Trophoblast cell (in vitro differentiated cells and primary cell): ENCODE results near the gene RIMBP2.

Source experiments
- DNase-seq, 2 donors: peaks; one replicate each; pipeline ENCODE4 v3.0.0-alpha.2; 2016
- H2AFZ ChIP-seq: 2 replicates; pipeline ENCODE4 v1.6.1; 2013; ENCODE audit warnings: low read length, moderate library complexity, mild to moderate bottlenecking; ENCODE audit not compliant: insufficient read depth, poor library complexity
- H2AK5ac ChIP-seq: 2 replicates; pipeline ENCODE4 v1.6.1; 2013; ENCODE audit warnings: mild to moderate bottlenecking, low read length
- H2BK120ac ChIP-seq: 2 replicates; pipeline ENCODE4 v1.6.1; 2013; ENCODE audit warnings: low read length, mild to moderate bottlenecking, moderate library complexity; ENCODE audit not compliant: insufficient read depth, poor library complexity
- H2BK12ac ChIP-seq: 2 replicates; pipeline ENCODE4 v1.6.1; 2013; ENCODE audit warnings: mild to moderate bottlenecking, low read length, moderate library complexity
- H2BK5ac ChIP-seq: 2 replicates; pipeline ENCODE4 v1.6.1; 2013; ENCODE audit warnings: low read length, low read depth, moderate library complexity, mild to moderate bottlenecking; ENCODE audit not compliant: poor library complexity
- H3K14ac ChIP-seq: 2 replicates; pipeline ENCODE4 v1.6.1; 2013; ENCODE audit warnings: mild to moderate bottlenecking, low read length
- H3K18ac ChIP-seq: 2 replicates; pipeline ENCODE4 v1.6.1; 2013; ENCODE audit warnings: mild to moderate bottlenecking, low read length
- H3K23ac ChIP-seq: 2 replicates; pipeline ENCODE4 v1.6.1; 2013; ENCODE audit warnings: low read length
- H3K27ac ChIP-seq: 2 replicates; pipeline ENCODE4 v1.5.1; 2013; ENCODE audit warnings: low read depth, mild to moderate bottlenecking, inconsistent platforms, low read length, moderate library complexity
- H3K27me3 ChIP-seq: 2 replicates; pipeline ENCODE4 v1.6.1; 2013; ENCODE audit warnings: inconsistent platforms, mild to moderate bottlenecking, low read length, moderate library complexity; ENCODE audit not compliant: insufficient read depth
- H3K36me3 ChIP-seq, 2 experiments: 1 replicate in 1 of 2; 2 replicates in 1 of 2; pipeline ENCODE4 v1.6.1; 2013; ENCODE audit warnings: low read length in 2 of 2, mild to moderate bottlenecking in 2 of 2, moderate library complexity in 1 of 2; ENCODE audit not compliant: insufficient read depth in 2 of 2, control insufficient read depth in 1 of 2
- H3K4ac ChIP-seq: 2 replicates; pipeline ENCODE4 v1.6.1; 2013; ENCODE audit warnings: low read depth, mild to moderate bottlenecking, low read length, moderate library complexity
- H3K4me1 ChIP-seq, 2 experiments: 1 replicate in 1 of 2; 2 replicates in 1 of 2; pipeline ENCODE4 v1.6.1; 2013; ENCODE audit warnings: low read length in 2 of 2, mild to moderate bottlenecking in 2 of 2, moderate library complexity in 1 of 2; ENCODE audit not compliant: insufficient read depth in 2 of 2, control insufficient read depth in 1 of 2
- H3K4me2 ChIP-seq: 2 replicates; pipeline ENCODE4 v1.6.1; 2013; ENCODE audit warnings: inconsistent platforms, mild to moderate bottlenecking, low read length, moderate library complexity
- H3K4me3 ChIP-seq: 2 replicates; pipeline ENCODE4 v1.5.1; 2013; ENCODE audit warnings: mild to moderate bottlenecking, low read depth, low read length, inconsistent platforms
- H3K79me1 ChIP-seq: one replicate; pipeline ENCODE4 v1.6.1; 2013; ENCODE audit warnings: low read length
- H3K79me2 ChIP-seq: 2 replicates; pipeline ENCODE4 v1.6.1; 2013; ENCODE audit warnings: low read length, mild to moderate bottlenecking; ENCODE audit not compliant: control insufficient read depth, insufficient read depth, poor library complexity
- H3K9ac ChIP-seq: 2 replicates; pipeline ENCODE4 v1.6.1; 2013; ENCODE audit warnings: mild to moderate bottlenecking, low read length
- H3K9me3 ChIP-seq: 2 replicates; pipeline ENCODE4 v1.6.1; 2013; ENCODE audit warnings: low read depth, mild to moderate bottlenecking, control low read depth, inconsistent platforms, low read length; ENCODE audit not compliant: insufficient read depth
- H4K12ac ChIP-seq: 2 replicates; pipeline ENCODE4 v1.6.1; 2013; ENCODE audit warnings: low read depth, mild to moderate bottlenecking, low read length, moderate library complexity
- H4K8ac ChIP-seq: 2 replicates; pipeline ENCODE4 v1.6.1; 2013; ENCODE audit warnings: low read depth, mild to moderate bottlenecking, low read length, moderate library complexity
- H4K91ac ChIP-seq: one replicate; pipeline ENCODE4 v1.6.1; 2013; ENCODE audit warnings: low read depth, mild to moderate bottlenecking, low read length, moderate library complexity
- WGBS: extraction: QIAGEN DNeasy Blood & Tissue Kit; methylation state at CpG from one replicate; pipeline ENCODE4 v1.1.7; 2013; ENCODE audit warnings: missing lambda C conversion rate; ENCODE audit not compliant: insufficient read length, insufficient coverage; ENCODE audit errors: extremely low coverage; 5-methylcytosine and 5-hydroxymethylcytosine counted together

The RIMBP2 gene

DNA sequence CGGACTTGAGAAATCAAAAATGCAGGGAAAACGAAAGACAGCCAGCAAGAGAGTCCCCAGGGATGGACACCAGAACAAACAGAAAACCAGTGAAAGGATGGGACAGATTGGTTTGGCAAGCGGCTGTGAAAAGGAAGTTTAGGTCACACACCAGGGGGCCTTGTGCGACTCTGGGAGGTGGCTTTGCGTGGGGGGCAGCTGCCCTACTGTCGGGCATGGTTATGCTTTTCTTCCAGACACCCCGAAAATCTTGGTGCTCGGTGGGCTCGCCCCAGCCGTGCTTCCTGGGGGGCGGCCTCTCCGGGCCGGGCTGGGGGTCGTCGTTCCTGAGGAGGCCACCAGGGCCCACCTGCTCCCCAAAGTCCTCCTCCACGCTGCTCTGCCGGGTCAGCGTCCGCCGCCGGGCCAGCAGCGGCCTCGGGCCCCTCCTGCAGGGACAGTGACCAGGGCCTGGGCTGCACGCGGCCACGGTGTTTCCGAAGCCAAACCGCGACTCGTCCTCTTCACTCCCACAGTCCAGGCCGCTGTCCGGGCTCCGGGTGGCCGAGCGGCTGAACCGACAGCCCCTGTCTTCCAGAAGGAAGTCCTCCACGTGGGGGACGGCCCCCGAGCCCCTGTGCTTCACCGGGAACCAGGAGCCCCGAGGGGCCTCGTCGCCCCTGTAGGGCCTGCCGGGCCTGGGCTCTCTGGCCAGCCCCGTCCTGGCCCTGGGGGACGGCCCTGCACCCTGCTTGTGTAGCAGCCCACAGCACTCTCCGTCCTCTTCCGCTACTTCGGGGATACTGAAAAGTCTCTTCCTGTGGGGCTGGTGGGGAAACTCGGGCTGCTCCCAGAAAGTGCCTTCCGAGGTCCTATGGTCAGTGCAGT, 291.9 kb downstream of the RIMBP2 start:
- H2AFZ ChIP-seq, result no peak overlapping the region
- no peak overlapping the region for H3K4ac ChIP-seq
- no peak overlapping the region for H3K4me2 ChIP-seq
- H2AK5ac ChIP-seq, result no peak overlapping the region
- no peak overlapping the region for H2BK5ac ChIP-seq
- H4K12ac ChIP-seq, result no peak overlapping the region
- H3K4me3 ChIP-seq, result no peak overlapping the region
- no peak overlapping the region for H3K14ac ChIP-seq
- no peaks in the 10 kb centered on the region for H3K79me1 ChIP-seq
- H3K4me1 ChIP-seq, result no peaks in the 10 kb centered on the region
- H2BK12ac ChIP-seq, result no peak overlapping the region
- no peak overlapping the region for H3K9ac ChIP-seq
- no peak overlapping the region for H3K23ac ChIP-seq
- no peak overlapping the region for H4K91ac ChIP-seq
- no peak overlapping the region for H3K27ac ChIP-seq
- no peak overlapping the region for H2BK120ac ChIP-seq
- no peaks in the 10 kb centered on the region for H3K79me2 ChIP-seq
- no peak for DNase-seq
- peaks cover 4% of the 10 kb centered on the region for H3K9me3 ChIP-seq
- no peak overlapping the region for H3K18ac ChIP-seq
- no CpG with 5 or more reads among the region's 51 CpGs for WGBS
- no peaks in the 10 kb centered on the region for H3K27me3 ChIP-seq
- no peaks in the 10 kb centered on the region for H3K36me3 ChIP-seq
- no peak overlapping the region for H4K8ac ChIP-seq

DNA sequence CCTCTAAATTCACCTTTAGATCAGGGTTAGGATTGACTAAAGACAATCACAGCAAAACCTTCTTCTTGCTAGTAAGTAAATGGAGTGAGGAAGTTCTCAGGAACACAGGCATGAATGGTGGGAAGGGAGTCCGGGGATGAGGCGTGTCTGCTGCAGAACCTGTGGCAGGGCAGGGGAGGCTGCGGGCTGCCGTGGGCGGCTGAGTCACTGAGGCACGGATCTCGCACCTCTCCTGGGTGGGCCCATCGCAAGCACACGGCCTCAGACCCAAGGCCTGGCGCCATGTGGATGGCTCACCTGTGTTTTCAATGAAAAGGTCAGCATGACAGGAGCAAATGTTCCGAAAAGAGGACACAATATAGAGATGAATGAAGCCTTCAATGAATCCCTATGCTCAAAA, 293.0 kb downstream of the RIMBP2 start:
- no peak for DNase-seq
- Histone ChIP-seq H3K23ac (no peak overlapping the region), H4K12ac (no peak overlapping the region), H3K9ac (no peak overlapping the region), H3K79me2 (no peaks in the 10 kb centered on the region), H2AK5ac (no peak overlapping the region), H3K79me1 (no peaks in the 10 kb centered on the region), H3K27me3 (no peaks in the 10 kb centered on the region), H2AFZ (no peak overlapping the region), H3K4me3 (no peak overlapping the region), H2BK5ac (no peak overlapping the region), H3K4me1 (no peaks in the 10 kb centered on the region), H3K18ac (no peak overlapping the region), H4K8ac (no peak overlapping the region), H3K9me3 (peaks cover 2% of the 10 kb centered on the region), H2BK120ac (no peak overlapping the region), H3K27ac (no peak overlapping the region), H4K91ac (no peak overlapping the region), H3K4ac (no peak overlapping the region), H2BK12ac (no peak overlapping the region), H3K14ac (no peak overlapping the region), H3K36me3 (no peaks in the 10 kb centered on the region), H3K4me2 (no peak overlapping the region)
- no CpG with 5 or more reads among the region's 11 CpGs for WGBS

DNA sequence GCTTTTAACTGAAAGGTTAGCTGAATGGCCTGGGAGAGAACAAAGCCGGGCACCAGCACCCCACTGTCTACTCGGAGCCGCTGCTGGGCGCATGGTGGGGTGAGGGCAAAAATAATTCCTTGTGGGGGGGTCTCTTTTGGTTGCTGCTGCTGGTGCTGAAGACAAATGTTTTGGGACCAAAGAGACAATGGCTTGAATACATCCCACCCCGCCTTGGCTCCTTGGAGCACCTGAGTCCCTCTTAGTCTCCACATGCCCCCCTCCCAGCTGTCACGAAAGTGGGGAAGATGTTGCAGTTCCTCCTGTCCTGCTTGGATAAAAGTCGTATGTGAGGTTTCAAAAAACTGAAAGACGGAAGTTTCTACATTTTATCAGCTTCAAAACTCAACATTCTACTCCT, 293.4 kb downstream of the RIMBP2 start:
- no peaks in the 10 kb centered on the region for H3K27me3 ChIP-seq
- H3K9me3 ChIP-seq, result peaks cover 2% of the 10 kb centered on the region
- H3K79me2 ChIP-seq, result no peaks in the 10 kb centered on the region
- no peak overlapping the region for H2AK5ac ChIP-seq
- no peak overlapping the region for H4K91ac ChIP-seq
- H3K4me3 ChIP-seq, result no peak overlapping the region
- no peak overlapping the region for H3K18ac ChIP-seq
- no peaks in the 10 kb centered on the region for H3K36me3 ChIP-seq
- H3K27ac ChIP-seq, result no peak overlapping the region
- H2BK120ac ChIP-seq, result no peak overlapping the region
- no peaks in the 10 kb centered on the region for H3K79me1 ChIP-seq
- no peak for DNase-seq
- no peak overlapping the region for H2BK12ac ChIP-seq
- no peak overlapping the region for H3K9ac ChIP-seq
- no CpG with 5 or more reads among the region's 8 CpGs for WGBS
- H3K4me1 ChIP-seq, result no peaks in the 10 kb centered on the region
- no peak overlapping the region for H3K4ac ChIP-seq
- H3K4me2 ChIP-seq, result no peak overlapping the region
- H2BK5ac ChIP-seq, result no peak overlapping the region
- no peak overlapping the region for H4K8ac ChIP-seq
- H3K14ac ChIP-seq, result no peak overlapping the region
- no peak overlapping the region for H2AFZ ChIP-seq
- H4K12ac ChIP-seq, result no peak overlapping the region
- no peak overlapping the region for H3K23ac ChIP-seq

DNA sequence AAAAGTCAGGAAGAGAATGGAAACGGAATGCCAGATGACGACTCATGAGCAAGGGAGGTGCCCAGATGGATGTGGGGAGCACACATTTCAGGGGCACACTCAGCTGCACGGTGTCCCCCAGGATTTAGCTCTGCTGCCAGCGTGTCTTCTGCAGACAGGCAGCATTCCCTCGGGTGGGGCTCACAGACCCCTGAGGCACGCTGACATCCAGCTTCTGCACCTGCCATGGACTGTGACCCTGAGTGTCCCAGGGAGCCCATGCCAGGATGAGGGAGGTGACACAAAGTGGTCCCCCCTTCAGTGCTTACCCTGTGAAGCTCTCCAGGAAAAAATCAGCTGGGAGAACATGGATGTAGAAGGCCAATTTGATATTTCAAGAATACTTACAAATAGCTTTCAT, 294.2 kb downstream of the RIMBP2 start:
- H4K12ac ChIP-seq, result no peak overlapping the region
- H4K8ac ChIP-seq, result no peak overlapping the region
- no peak overlapping the region for H2BK5ac ChIP-seq
- H3K18ac ChIP-seq, result no peak overlapping the region
- no peak overlapping the region for H3K27ac ChIP-seq
- H3K23ac ChIP-seq, result no peak overlapping the region
- no peak overlapping the region for H2AFZ ChIP-seq
- H3K9ac ChIP-seq, result no peak overlapping the region
- H3K4me1 ChIP-seq, result no peaks in the 10 kb centered on the region
- no CpG with 5 or more reads among the region's 6 CpGs for WGBS
- H3K4ac ChIP-seq, result no peak overlapping the region
- H3K79me2 ChIP-seq, result no peaks in the 10 kb centered on the region
- peaks cover 2% of the 10 kb centered on the region for H3K9me3 ChIP-seq
- no peak overlapping the region for H2AK5ac ChIP-seq
- H3K79me1 ChIP-seq, result no peaks in the 10 kb centered on the region
- no peak overlapping the region for H3K14ac ChIP-seq
- H4K91ac ChIP-seq, result no peak overlapping the region
- no peak overlapping the region for H3K4me3 ChIP-seq
- no peaks in the 10 kb centered on the region for H3K36me3 ChIP-seq
- no peak for DNase-seq
- H3K4me2 ChIP-seq, result no peak overlapping the region
- H2BK120ac ChIP-seq, result no peak overlapping the region
- H3K27me3 ChIP-seq, result no peaks in the 10 kb centered on the region
- H2BK12ac ChIP-seq, result no peak overlapping the region
